ENCODE measurements around the gene MRPS34.

MRPS34 gene

GRCh38 chr16:1767116-1767994 is 5.6 kb downstream of the MRPS34 start:
- no peak for TF ChIP-seq CTCF (IDR thresholded peaks at IDR 0.05)

GRCh38 chr16:1766701-1767100 is 6.2 kb downstream of the MRPS34 start:
- no peak for DNase-seq
- no peak for TF ChIP-seq CTCF (IDR thresholded peaks at IDR 0.05)
- intact Hi-C loops (cut with DNase I; ENCODE audit: low total_unique reads): no loop called here
- no peak overlapping the region for H3K4me3 ChIP-seq
- no peaks in the 10 kb centered on the region for H3K27me3 ChIP-seq
- peaks cover 0 to 30% (median 13%) of the 10 kb centered on the region in 4 donors for H3K4me1 ChIP-seq
- no peak overlapping the region for H3K27ac ChIP-seq
- H3K9me3 ChIP-seq: no peaks in the 10 kb centered on the region
- peaks cover 60 to 81% (median 73%) of the 10 kb centered on the region in 3 donors for H3K36me3 ChIP-seq

More at GRCh38 chr16:1767116-1767994, 5.6 kb downstream of the MRPS34 start:
- no peak overlapping the region for H3K27ac ChIP-seq
- H3K9me3 ChIP-seq: no peaks in the 10 kb centered on the region
- no peak overlapping the region for H3K4me3 ChIP-seq
- no peak for DNase-seq
- no peaks in the 10 kb centered on the region for H3K27me3 ChIP-seq
- peaks cover 0 to 37% (median 18%) of the 10 kb centered on the region in 4 donors for H3K4me1 ChIP-seq
- intact Hi-C loops (cut with DNase I; ENCODE audit: low total_unique reads): no loop called here
- peaks cover 53 to 74% (median 67%) of the 10 kb centered on the region in 3 donors for H3K36me3 ChIP-seq

GRCh38 chr16:1766231-1766630 is 6.7 kb downstream of the MRPS34 start:
- no peaks in the 10 kb centered on the region for H3K9me3 ChIP-seq
- no peak for DNase-seq
- TF ChIP-seq CTCF (IDR thresholded peaks at IDR 0.05): no peak
- no peaks in the 10 kb centered on the region for H3K27me3 ChIP-seq
- no peak overlapping the region for H3K27ac ChIP-seq
- H3K4me1 ChIP-seq: peaks cover 0 to 26% (median 12%) of the 10 kb centered on the region in 4 donors
- no peak overlapping the region for H3K4me3 ChIP-seq
- peaks cover 62 to 85% (median 78%) of the 10 kb centered on the region in 3 donors for H3K36me3 ChIP-seq
- intact Hi-C loops (cut with DNase I; ENCODE audit: low total_unique reads): no loop called here

- Histone ChIP-seq H3K4me1 (peaks cover 0 to 26% (median 12%) of the 10 kb centered on the region in 4 donors), H3K36me3 (peaks cover 66 to 89% (median 82%) of the 10 kb centered on the region in 3 donors), H3K27me3 (no peaks in the 10 kb centered on the region), H3K9me3 (no peaks in the 10 kb centered on the region), H3K27ac (no peak overlapping the region), H3K4me3 (no peak overlapping the region)
- no peak for TF ChIP-seq CTCF (IDR thresholded peaks at IDR 0.05)
- intact Hi-C loops (cut with DNase I; ENCODE audit: low total_unique reads): no loop called here
- DNase-seq: no peak
Observed at GRCh38 chr16:1765826-1766225, 7.1 kb downstream of the MRPS34 start.

GRCh38 chr16:1764971-1765370 is 8.0 kb downstream of the MRPS34 start:
- Histone ChIP-seq H3K27ac (no peak overlapping the region), H3K36me3 (peaks cover 71 to 98% (median 90%) of the 10 kb centered on the region in 3 donors), H3K27me3 (no peaks in the 10 kb centered on the region), H3K9me3 (no peaks in the 10 kb centered on the region), H3K4me3 (no peak overlapping the region), H3K4me1 (peaks cover 0 to 19% (median 7%) of the 10 kb centered on the region in 4 donors)
- intact Hi-C loops (cut with DNase I; ENCODE audit: low total_unique reads): no loop called here
- no peak for DNase-seq
- TF ChIP-seq CTCF (IDR thresholded peaks at IDR 0.05): no peak
